GM18858 (cell line): ENCODE results near the gene ZCCHC7.
"Not testable (repeated sequence)": the region's sequence is repeated elsewhere in the genome, so short reads cannot be mapped to it uniquely, and the experiment has no call there.

Source experiments
- ATAC-seq: cut with Tn5 transposase; IDR thresholded peaks from one replicate; pipeline ENCODE4 v1.9.1; 2021; ENCODE audit not compliant: unreplicated experiment

ZCCHC7 gene

GRCh38 chr9:37119360-37119759 is 1.0 kb upstream of the ZCCHC7 start:
- ATAC-seq: no peak

GRCh38 chr9:37120843-37121335 is 515 bp downstream of the ZCCHC7 start:
- not testable (repeated sequence) for ATAC-seq

- ATAC-seq: no peak
Observed at GRCh38 chr9:37121881-37122280, 1.5 kb downstream of the ZCCHC7 start.

- ATAC-seq: no peak
Observed at GRCh38 chr9:37126214-37126788, 5.9 kb downstream of the ZCCHC7 start.

GRCh38 chr9:37127018-37127417 is 6.6 kb downstream of the ZCCHC7 start:
- no peak for ATAC-seq

GRCh38 chr9:37128051-37128450 is 7.7 kb downstream of the ZCCHC7 start:
- ATAC-seq: no peak

- ATAC-seq: no peak
Observed at GRCh38 chr9:37134166-37134565, 13.8 kb downstream of the ZCCHC7 start.

GRCh38 chr9:37141015-37141414 is 20.6 kb downstream of the ZCCHC7 start:
- no peak for ATAC-seq

- ATAC-seq: peak; percentile 50
Observed at GRCh38 chr9:37144762-37145161, 24.4 kb downstream of the ZCCHC7 start.

- ATAC-seq: peak; percentile 45
Observed at GRCh38 chr9:37146410-37146809, 26.0 kb downstream of the ZCCHC7 start.

- no peak for ATAC-seq
Observed at GRCh38 chr9:37148181-37148580, 27.8 kb downstream of the ZCCHC7 start.

- ATAC-seq: no peak
Observed at GRCh38 chr9:37149666-37150308, 29.4 kb downstream of the ZCCHC7 start.

GRCh38 chr9:37150415-37150814 is 30.0 kb downstream of the ZCCHC7 start:
- ATAC-seq: no peak

GRCh38 chr9:37151812-37152211 is 31.4 kb downstream of the ZCCHC7 start:
- no peak for ATAC-seq

GRCh38 chr9:37152365-37152764 is 32.0 kb downstream of the ZCCHC7 start:
- no peak for ATAC-seq

- no peak for ATAC-seq
Observed at GRCh38 chr9:37155601-37156000, 35.2 kb downstream of the ZCCHC7 start.

GRCh38 chr9:37156205-37156604 is 35.8 kb downstream of the ZCCHC7 start:
- ATAC-seq: no peak

- no peak for ATAC-seq
Observed at GRCh38 chr9:37156781-37157356, 36.5 kb downstream of the ZCCHC7 start.

- no peak for ATAC-seq
Observed at GRCh38 chr9:37157726-37158377, 37.5 kb downstream of the ZCCHC7 start.

- no peak for ATAC-seq
Observed at GRCh38 chr9:37163299-37163698, 42.9 kb downstream of the ZCCHC7 start.

- ATAC-seq: not testable (repeated sequence)
Observed at GRCh38 chr9:37164335-37164734, 44.0 kb downstream of the ZCCHC7 start.

GRCh38 chr9:37165644-37166043 is 45.3 kb downstream of the ZCCHC7 start:
- ATAC-seq: no peak
